ENCODE results near the gene KIF14. TPM values are rescaled to one million over a fixed set of nuclear protein-coding genes. Genes with fewer than 3 reads are reported as not detected.

KIF14 gene
- polyA plus RNA-seq, 3 donors: 0.03 to 0.18 (median 0.05) TPM

DNA sequence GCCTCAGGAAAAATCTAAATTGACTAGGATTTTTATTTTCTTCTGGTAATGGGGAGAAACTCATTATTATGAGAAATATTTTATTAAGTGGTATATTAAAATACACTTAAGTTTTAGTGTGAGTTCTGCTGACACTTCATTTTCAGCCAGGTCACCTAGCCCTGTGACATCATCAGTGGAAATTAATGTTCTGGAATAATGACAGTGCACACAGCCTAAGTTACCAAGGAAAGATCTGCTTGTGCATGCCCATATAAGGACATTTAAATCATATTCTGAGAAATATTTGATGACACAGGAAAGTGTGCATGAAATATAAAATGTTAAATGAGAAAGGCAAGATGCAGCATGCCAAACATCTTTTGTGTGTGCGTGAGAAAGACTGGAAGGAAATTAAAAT, 102.0 kb downstream of the KIF14 start:
- H4K20me1 ChIP-seq (ENCODE audit: insufficient read depth, low read length): no peaks in the 10 kb centered on the region
- TF ChIP-seq, protein P1, sequence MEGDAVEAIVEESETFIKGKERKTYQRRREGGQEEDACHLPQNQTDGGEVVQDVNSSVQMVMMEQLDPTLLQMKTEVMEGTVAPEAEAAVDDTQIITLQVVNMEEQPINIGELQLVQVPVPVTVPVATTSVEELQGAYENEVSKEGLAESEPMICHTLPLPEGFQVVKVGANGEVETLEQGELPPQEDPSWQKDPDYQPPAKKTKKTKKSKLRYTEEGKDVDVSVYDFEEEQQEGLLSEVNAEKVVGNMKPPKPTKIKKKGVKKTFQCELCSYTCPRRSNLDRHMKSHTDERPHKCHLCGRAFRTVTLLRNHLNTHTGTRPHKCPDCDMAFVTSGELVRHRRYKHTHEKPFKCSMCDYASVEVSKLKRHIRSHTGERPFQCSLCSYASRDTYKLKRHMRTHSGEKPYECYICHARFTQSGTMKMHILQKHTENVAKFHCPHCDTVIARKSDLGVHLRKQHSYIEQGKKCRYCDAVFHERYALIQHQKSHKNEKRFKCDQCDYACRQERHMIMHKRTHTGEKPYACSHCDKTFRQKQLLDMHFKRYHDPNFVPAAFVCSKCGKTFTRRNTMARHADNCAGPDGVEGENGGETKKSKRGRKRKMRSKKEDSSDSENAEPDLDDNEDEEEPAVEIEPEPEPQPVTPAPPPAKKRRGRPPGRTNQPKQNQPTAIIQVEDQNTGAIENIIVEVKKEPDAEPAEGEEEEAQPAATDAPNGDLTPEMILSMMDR (IDR thresholded peaks at IDR 0.05): no peak
- WGBS (ENCODE audit: insufficient coverage): no CpG with 5 or more reads among the region's 1 CpG
- no peaks in the 10 kb centered on the region for H3K9me3 ChIP-seq (replicated peaks in 1 of 2; ENCODE audit: control insufficient read depth in 1 of 2, insufficient read depth in 1 of 2, low read length in 2 of 2)
- Mint-ChIP-seq H3K27ac (no peak overlapping the region), H3K36me3 (no peaks in the 10 kb centered on the region), H3K27me3 (ENCODE audit: low read depth in 3 of 3) (peaks cover 0 to under 1% (median under 1%) of the 10 kb centered on the region in 3 donors), H3K4me1 (peaks cover 4% of the 10 kb centered on the region), H3K4me3 (no peak overlapping the region), H3K9me3 (no peaks in the 10 kb centered on the region)
- no peak for DNase-seq
- H3K27me3 ChIP-seq (ENCODE audit: control insufficient read depth in 2 of 2, insufficient read depth in 2 of 2, low read length in 2 of 2): no peaks in the 10 kb centered on the region
- peaks cover 0 to 6% of the 10 kb centered on the region in 2 donors for H3K4me1 ChIP-seq (ENCODE audit: control insufficient read depth in 1 of 2, insufficient read depth in 2 of 2, low read length in 2 of 2)
- no peak overlapping the region for H3K9ac ChIP-seq (ENCODE audit: insufficient read depth, low read length, poor library complexity, severe bottlenecking)
- no peak overlapping the region for H3K4me2 ChIP-seq (replicated peaks; ENCODE audit: extremely low read depth, low read length, poor library complexity, severe bottlenecking)
- intact Hi-C loops (cut with micrococcal nuclease): no loop called here
- no peak overlapping the region for H3K4me3 ChIP-seq (replicated peaks in 1 of 3; ENCODE audit: low read depth in 2 of 3, low read length in 3 of 3)
- H3K36me3 ChIP-seq (replicated peaks in 1 of 2; ENCODE audit: control insufficient read depth in 1 of 2, insufficient read depth in 2 of 2, low read length in 2 of 2): no peaks in the 10 kb centered on the region
- no peak overlapping the region for H2AFZ ChIP-seq (ENCODE audit: insufficient read depth, low read depth, low read length, poor library complexity, severe bottlenecking)
- H3K27ac ChIP-seq (ENCODE audit: low read depth in 1 of 2, low read length in 2 of 2): no peak overlapping the region
- no peaks in the 10 kb centered on the region for H3K79me2 ChIP-seq (ENCODE audit: insufficient read depth, low read length)

DNA sequence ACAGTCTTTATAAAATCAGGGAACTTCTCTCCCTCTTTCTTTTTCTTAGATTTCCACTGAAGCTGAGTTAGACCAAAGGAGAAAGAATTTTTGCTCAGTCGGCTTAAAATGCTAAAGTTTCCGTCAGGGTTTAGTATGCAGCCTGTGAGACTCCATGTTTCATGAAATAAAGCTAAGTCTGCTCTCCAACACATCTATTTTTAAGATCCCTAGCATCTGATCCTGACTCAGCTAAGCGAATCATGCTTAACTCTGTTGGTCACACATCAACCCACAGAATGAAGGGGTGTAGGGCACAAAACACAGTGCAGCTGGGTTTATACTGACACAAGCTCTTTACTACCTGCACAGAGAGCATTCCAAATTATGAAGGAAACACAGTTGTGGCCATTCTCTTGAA, 108.4 kb downstream of the KIF14 start:
- H3K79me2 ChIP-seq (ENCODE audit: insufficient read depth, low read length): no peaks in the 10 kb centered on the region
- TF ChIP-seq, protein P1 (IDR thresholded peaks at IDR 0.05): no peak
- no peaks in the 10 kb centered on the region for H3K36me3 ChIP-seq (replicated peaks in 1 of 2; ENCODE audit: control insufficient read depth in 1 of 2, insufficient read depth in 2 of 2, low read length in 2 of 2)
- H2AFZ ChIP-seq (ENCODE audit: insufficient read depth, low read depth, low read length, poor library complexity, severe bottlenecking): no peak overlapping the region
- Mint-ChIP-seq H3K9me3 (no peaks in the 10 kb centered on the region), H3K27ac (no peak overlapping the region), H3K36me3 (no peaks in the 10 kb centered on the region), H3K4me1 (no peaks in the 10 kb centered on the region), H3K27me3 (ENCODE audit: low read depth in 3 of 3) (peaks cover 2 to 6% (median 5%) of the 10 kb centered on the region in 3 donors), H3K4me3 (no peak overlapping the region)
- H3K9me3 ChIP-seq (replicated peaks in 1 of 2; ENCODE audit: control insufficient read depth in 1 of 2, insufficient read depth in 1 of 2, low read length in 2 of 2): no peaks in the 10 kb centered on the region
- no peak overlapping the region for H3K4me2 ChIP-seq (replicated peaks; ENCODE audit: extremely low read depth, low read length, poor library complexity, severe bottlenecking)
- intact Hi-C loops (cut with micrococcal nuclease): no loop called here
- H4K20me1 ChIP-seq (ENCODE audit: insufficient read depth, low read length): no peaks in the 10 kb centered on the region
- H3K4me1 ChIP-seq (ENCODE audit: control insufficient read depth in 1 of 2, insufficient read depth in 2 of 2, low read length in 2 of 2): no peaks in the 10 kb centered on the region
- H3K27me3 ChIP-seq (ENCODE audit: control insufficient read depth in 2 of 2, insufficient read depth in 2 of 2, low read length in 2 of 2): no peaks in the 10 kb centered on the region
- WGBS (ENCODE audit: insufficient coverage): 78% methylated on average over 3 of the region's 3 CpGs
- no peak overlapping the region for H3K27ac ChIP-seq (ENCODE audit: low read depth in 1 of 2, low read length in 2 of 2)
- DNase-seq: peak in 1 of 3 donors; percentile 19
- H3K4me3 ChIP-seq (replicated peaks in 1 of 3; ENCODE audit: low read depth in 2 of 3, low read length in 3 of 3): no peak overlapping the region
- no peak overlapping the region for H3K9ac ChIP-seq (ENCODE audit: insufficient read depth, low read length, poor library complexity, severe bottlenecking)

Measured in CD14-positive monocyte (primary cell).